H9 (cell line): ENCODE measurements around the gene TXNDC5. TPM values are rescaled to one million over a fixed set of nuclear protein-coding genes. Genes with fewer than 3 reads are reported as not detected.

Experiments
- DNase-seq: peaks from one replicate; pipeline ENCODE4 v3.0.0-alpha.2; 2017
- H2AFZ ChIP-seq: one replicate; pipeline ENCODE4 v1.6.1; 2013; ENCODE audit warnings: mild to moderate bottlenecking, low read length, control low read depth, moderate library complexity
- H2AK5ac ChIP-seq: 2 replicates; pipeline ENCODE4 v1.6.1; 2013; ENCODE audit warnings: low read length, control low read depth, mixed read lengths; ENCODE audit not compliant: insufficient read length
- H2BK120ac ChIP-seq: one replicate; pipeline ENCODE4 v1.6.1; 2013; ENCODE audit warnings: low read depth, mild to moderate bottlenecking, low read length, control low read depth, inconsistent platforms; ENCODE audit not compliant: poor library complexity, severe bottlenecking
- H2BK12ac ChIP-seq: 2 replicates; pipeline ENCODE4 v1.6.1; 2013; ENCODE audit warnings: low read length, control low read depth, mixed read lengths, low read depth; ENCODE audit not compliant: insufficient read length
- H2BK15ac ChIP-seq: 2 replicates; pipeline ENCODE4 v1.6.1; 2013; ENCODE audit warnings: low read depth, low read length, control low read depth
- H2BK20ac ChIP-seq: one replicate; pipeline ENCODE4 v1.6.1; 2013; ENCODE audit warnings: low read depth, mild to moderate bottlenecking, low read length, control low read depth, inconsistent platforms; ENCODE audit not compliant: poor library complexity, severe bottlenecking
- H2BK5ac ChIP-seq: 2 replicates; pipeline ENCODE4 v1.6.1; 2013; ENCODE audit warnings: low read length, control low read depth, mixed read lengths; ENCODE audit not compliant: insufficient read length
- H3K14ac ChIP-seq: 2 replicates; pipeline ENCODE4 v1.6.1; 2013; ENCODE audit warnings: low read length, control low read depth; ENCODE audit not compliant: insufficient read depth
- H3K18ac ChIP-seq: 2 replicates; pipeline ENCODE4 v1.6.1; 2013; ENCODE audit warnings: low read depth, mild to moderate bottlenecking, mixed read lengths, low read length, control low read depth; ENCODE audit not compliant: insufficient read length
- H3K23ac ChIP-seq: 2 replicates; pipeline ENCODE4 v1.6.1; 2013; ENCODE audit warnings: low read length, control low read depth, mixed read lengths, low read depth; ENCODE audit not compliant: insufficient read length
- H3K23me2 ChIP-seq: 2 replicates; pipeline ENCODE4 v1.6.1; 2013; ENCODE audit warnings: low read depth, mild to moderate bottlenecking, mixed read lengths, low read length, control low read depth; ENCODE audit not compliant: insufficient read length, poor library complexity, severe bottlenecking
- H3K27ac ChIP-seq: 2 replicates; pipeline ENCODE4 v1.5.1; 2013; ENCODE audit warnings: low read length, control low read depth, mixed read lengths, low read depth; ENCODE audit not compliant: insufficient read length
- H3K27me3 ChIP-seq: 2 replicates; pipeline ENCODE4 v1.6.1; 2013; ENCODE audit warnings: low read length, control low read depth, inconsistent platforms; ENCODE audit not compliant: insufficient read depth
- H3K4ac ChIP-seq: 2 replicates; pipeline ENCODE4 v1.6.1; 2013; ENCODE audit warnings: low read depth, mild to moderate bottlenecking, control low read depth, inconsistent platforms, low read length, moderate library complexity
- H3K4me1 ChIP-seq: 2 replicates; pipeline ENCODE4 v1.6.1; 2013; ENCODE audit warnings: low read length, control low read depth, inconsistent platforms; ENCODE audit not compliant: insufficient read depth
- H3K4me2 ChIP-seq: 2 replicates; pipeline ENCODE4 v1.6.1; 2013; ENCODE audit warnings: low read length, control low read depth, mixed read lengths; ENCODE audit not compliant: insufficient read length, insufficient read depth
- H3K56ac ChIP-seq: 2 replicates; pipeline ENCODE4 v1.6.1; 2013; ENCODE audit warnings: low read depth, mild to moderate bottlenecking, mixed read lengths, low read length, control low read depth; ENCODE audit not compliant: insufficient read length
- H3K79me1 ChIP-seq: 2 replicates; pipeline ENCODE4 v1.6.1; 2013; ENCODE audit warnings: low read depth, mild to moderate bottlenecking, moderate library complexity, low read length, control low read depth, inconsistent platforms; ENCODE audit not compliant: insufficient read depth, poor library complexity, severe bottlenecking
- H3K79me2 ChIP-seq: 2 replicates; pipeline ENCODE4 v1.6.1; 2013; ENCODE audit warnings: low read length, control low read depth, inconsistent platforms; ENCODE audit not compliant: insufficient read depth
- H3K9ac ChIP-seq: 2 replicates; pipeline ENCODE4 v1.6.1; 2013; ENCODE audit warnings: low read length, control low read depth, mixed read lengths; ENCODE audit not compliant: insufficient read length; ENCODE audit errors: extremely low read depth
- H3K9me3 ChIP-seq: one replicate; pipeline ENCODE4 v1.6.1; 2013; ENCODE audit warnings: low read depth, low read length, inconsistent platforms; ENCODE audit not compliant: control insufficient read depth
- H3T11ph ChIP-seq: one replicate; pipeline ENCODE4 v1.6.1; 2013; ENCODE audit warnings: mild to moderate bottlenecking, low read length, control low read depth, inconsistent platforms
- H4K20me1 ChIP-seq: one replicate; pipeline ENCODE4 v1.6.1; 2013; ENCODE audit not compliant: control insufficient read depth, insufficient read length, insufficient read depth
- H4K5ac ChIP-seq: 2 replicates; pipeline ENCODE4 v1.6.1; 2013; ENCODE audit warnings: low read depth, mild to moderate bottlenecking, mixed read lengths, low read length, control low read depth; ENCODE audit not compliant: insufficient read length
- H4K8ac ChIP-seq: replicated peaks from 2 replicates; pipeline ENCODE4 v1.6.1; 2013; ENCODE audit warnings: low read length, control low read depth, mixed read lengths, low read depth; ENCODE audit not compliant: insufficient read length
- H4K91ac ChIP-seq: 2 replicates; pipeline ENCODE4 v1.6.1; 2013; ENCODE audit warnings: low read depth, mild to moderate bottlenecking, moderate library complexity, mixed read lengths, low read length, control low read depth; ENCODE audit not compliant: insufficient read length
- H3K27ac Mint-ChIP-seq, 3 experiments: 2 replicates in 2 of 3; 3 replicates in 1 of 3; pipeline ENCODE4 v1.8.0; 2020 to 2021; ENCODE audit warnings: mixed read lengths in 3 of 3, mild to moderate bottlenecking in 1 of 3, moderate library complexity in 1 of 3
- H3K27me3 Mint-ChIP-seq: 2 replicates; pipeline ENCODE4 v1.8.0; 2021; ENCODE audit warnings: low read depth, mild to moderate bottlenecking, moderate library complexity, mixed read lengths
- H3K36me3 Mint-ChIP-seq, 3 experiments: 2 replicates in 2 of 3; 3 replicates in 1 of 3; pipeline ENCODE4 v1.8.0; 2020 to 2021; ENCODE audit warnings: low read depth in 3 of 3, mixed read lengths in 3 of 3; ENCODE audit not compliant: insufficient read depth in 1 of 3
- H3K4me1 Mint-ChIP-seq, 2 experiments: 2 replicates each; pipeline ENCODE4 v1.8.0; 2020; ENCODE audit warnings: mixed read lengths in 2 of 2
- H3K4me3 Mint-ChIP-seq, 2 experiments: 2 replicates in 1 of 2; 3 replicates in 1 of 2; pipeline ENCODE4 v1.8.0; 2020 to 2021; ENCODE audit warnings: mild to moderate bottlenecking in 2 of 2, mixed read lengths in 2 of 2, moderate library complexity in 1 of 2
- H3K9me3 Mint-ChIP-seq, 2 experiments: 2 replicates in 1 of 2; 3 replicates in 1 of 2; pipeline ENCODE4 v1.8.0; 2020; ENCODE audit warnings: mild to moderate bottlenecking in 2 of 2, mixed read lengths in 2 of 2, moderate library complexity in 1 of 2
- WGBS: extraction: QIAGEN DNeasy Blood & Tissue Kit; methylation state at CpG from one replicate; pipeline ENCODE4 v1.1.7; 2013; ENCODE audit warnings: missing lambda C conversion rate, low lambda C conversion rate, mixed read lengths; ENCODE audit not compliant: insufficient read length; ENCODE audit errors: extremely low coverage; 5-methylcytosine and 5-hydroxymethylcytosine counted together
- total RNA-seq: library from RNA; stranded (reverse); gene quantifications from 2 replicates; pipeline ENCODE4 v1.2.1, GENCODE V29; 2021
- TF ChIP-seq, protein P1 (sequence below): fragments of 200-600 bp; sonication (generic); conservative IDR thresholded peaks from 3 replicates; pipeline ENCODE4 v1.8.0; 2021; ENCODE audit warnings: antibody characterized with exemption, mild to moderate bottlenecking

TXNDC5 gene
- total RNA-seq, 1 experiment from 2014 or later, result 130 TPM

DNA sequence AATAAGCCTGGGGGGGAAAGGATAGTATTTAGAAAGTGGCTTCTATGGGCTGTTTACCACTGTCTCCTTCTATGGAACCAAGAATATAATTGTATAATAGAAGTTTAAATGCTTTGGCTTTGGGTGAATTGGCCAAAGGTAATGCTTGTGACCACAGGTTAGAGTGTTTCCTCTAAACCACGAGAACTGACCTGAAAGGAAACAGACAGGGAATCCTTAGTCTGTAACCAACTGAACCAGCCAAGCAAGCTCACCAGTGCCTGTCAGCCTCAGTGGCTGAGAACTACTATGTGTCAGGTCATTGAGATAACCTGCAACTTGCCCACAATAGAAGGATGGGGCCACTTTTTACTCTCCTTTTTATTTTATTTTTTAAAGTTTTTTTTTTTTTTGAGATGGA, 47.9 kb upstream of the TXNDC5 start:
- Histone ChIP-seq H4K5ac (no peak overlapping the region), H3T11ph (no peak overlapping the region), H3K23ac (no peak overlapping the region), H2BK15ac (no peak overlapping the region), H2AFZ (no peak overlapping the region), H3K79me2 (no peaks in the 10 kb centered on the region), H3K4me1 (no peaks in the 10 kb centered on the region), H3K14ac (no peak overlapping the region), H4K20me1 (no peaks in the 10 kb centered on the region), H3K27ac (no peak overlapping the region), H3K4ac (no peak overlapping the region), H3K4me2 (no peak overlapping the region), H2BK12ac (no peak overlapping the region), H2BK5ac (no peak overlapping the region), H3K27me3 (no peaks in the 10 kb centered on the region), H2BK120ac (no peak overlapping the region), H4K91ac (no peak overlapping the region), H2AK5ac (no peak overlapping the region), H3K79me1 (no peaks in the 10 kb centered on the region), H2BK20ac (no peak overlapping the region), H3K18ac (no peak overlapping the region), H3K9me3 (no peaks in the 10 kb centered on the region), H4K8ac (no peak overlapping the region), H3K56ac (no peak overlapping the region), H3K9ac (no peak overlapping the region), H3K23me2 (no peaks in the 10 kb centered on the region)
- Mint-ChIP-seq H3K4me3 (no peak overlapping the region), H3K27me3 (no peaks in the 10 kb centered on the region), H3K4me1 (no peaks in the 10 kb centered on the region), H3K9me3 (peaks cover 0 to 3% of the 10 kb centered on the region in 2 experiments; a peak in 4 of 5 replicates), H3K36me3 (no peaks in the 10 kb centered on the region), H3K27ac (no peak overlapping the region)
- TF ChIP-seq, protein P1, sequence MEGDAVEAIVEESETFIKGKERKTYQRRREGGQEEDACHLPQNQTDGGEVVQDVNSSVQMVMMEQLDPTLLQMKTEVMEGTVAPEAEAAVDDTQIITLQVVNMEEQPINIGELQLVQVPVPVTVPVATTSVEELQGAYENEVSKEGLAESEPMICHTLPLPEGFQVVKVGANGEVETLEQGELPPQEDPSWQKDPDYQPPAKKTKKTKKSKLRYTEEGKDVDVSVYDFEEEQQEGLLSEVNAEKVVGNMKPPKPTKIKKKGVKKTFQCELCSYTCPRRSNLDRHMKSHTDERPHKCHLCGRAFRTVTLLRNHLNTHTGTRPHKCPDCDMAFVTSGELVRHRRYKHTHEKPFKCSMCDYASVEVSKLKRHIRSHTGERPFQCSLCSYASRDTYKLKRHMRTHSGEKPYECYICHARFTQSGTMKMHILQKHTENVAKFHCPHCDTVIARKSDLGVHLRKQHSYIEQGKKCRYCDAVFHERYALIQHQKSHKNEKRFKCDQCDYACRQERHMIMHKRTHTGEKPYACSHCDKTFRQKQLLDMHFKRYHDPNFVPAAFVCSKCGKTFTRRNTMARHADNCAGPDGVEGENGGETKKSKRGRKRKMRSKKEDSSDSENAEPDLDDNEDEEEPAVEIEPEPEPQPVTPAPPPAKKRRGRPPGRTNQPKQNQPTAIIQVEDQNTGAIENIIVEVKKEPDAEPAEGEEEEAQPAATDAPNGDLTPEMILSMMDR, result no peak
- no peak for DNase-seq
- no CpG with 5 or more reads among the region's 1 CpG for WGBS
